Measurements from ENCODE around the gene TSPAN18. TPM values are rescaled to one million over a fixed set of nuclear protein-coding genes. Genes with fewer than 3 reads are reported as not detected.

The TSPAN18 gene
- total RNA-seq, 2 experiments from 2014 or later, result not detected

GRCh38 chr11:44750551-44751465 is 24.0 kb downstream of the TSPAN18 start:
- H2AFZ ChIP-seq (ENCODE audit: low read length), result no peak overlapping the region
- H3K4me3 ChIP-seq (ENCODE audit: low read depth, low read length, poor library complexity, severe bottlenecking), result no peak overlapping the region
- no peaks in the 10 kb centered on the region for H3K9me3 ChIP-seq (ENCODE audit: low read length)
- no peaks in the 10 kb centered on the region for H3K4me1 ChIP-seq (ENCODE audit: insufficient read depth, low read length, poor library complexity, severe bottlenecking)
- no peak for DNase-seq (ENCODE audit: low spot score)
- TF ChIP-seq CTCF (conservative IDR thresholded peaks at IDR 0.05; ENCODE audit: low read length) (no peak), EZH2phosphoT487 (IDR thresholded peaks at IDR 0.05; ENCODE audit: borderline replicate concordance, low read depth, low read length) (no peak)
- H3K4me2 ChIP-seq (ENCODE audit: low read length), result no peak overlapping the region
- H3K79me2 ChIP-seq (ENCODE audit: insufficient read depth, low read depth, low read length), result no peaks in the 10 kb centered on the region
- H3K9me2 ChIP-seq (ENCODE audit: insufficient read depth, low read length), result no peaks in the 10 kb centered on the region
- no TSS peak for BruUV-seq (replicated peaks)
- H3K27ac ChIP-seq (ENCODE audit: low read depth, low read length, poor library complexity, severe bottlenecking), result no peak overlapping the region
- no peaks in the 10 kb centered on the region for H3K36me3 ChIP-seq (ENCODE audit: insufficient read depth, low read length)
- intact Hi-C loops (cut with micrococcal nuclease; ENCODE audit: unreplicated experiment), result no loop called here
- CTCF ChIA-PET (ENCODE audit: unreplicated experiment), result no interaction called here
- no peaks in the 10 kb centered on the region for H4K20me1 ChIP-seq (ENCODE audit: insufficient read depth, low read length)
- POLR2A ChIA-PET, result no interaction called here

DNA sequence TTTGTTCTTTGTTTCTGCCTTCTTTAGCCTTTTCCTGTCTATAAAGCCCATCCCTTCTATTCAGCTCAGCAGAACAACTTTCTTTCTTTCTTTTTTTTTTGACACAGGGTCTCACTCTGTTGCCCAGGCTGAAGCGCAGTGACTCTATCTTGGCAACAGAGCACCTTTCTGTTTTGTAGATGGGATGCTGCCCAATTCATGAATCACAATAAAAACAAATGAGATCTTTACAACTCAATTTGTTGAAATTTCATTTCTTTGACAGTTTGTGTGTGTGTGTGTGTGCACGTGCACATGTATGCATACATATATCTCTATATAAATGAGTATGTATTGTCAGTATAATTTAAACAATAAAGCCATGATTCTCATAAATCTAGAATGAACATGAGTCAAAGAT is 25.5 kb downstream of the TSPAN18 start:
- no peak overlapping the region for H3K27ac ChIP-seq (ENCODE audit: low read depth, low read length, poor library complexity, severe bottlenecking)
- no peaks in the 10 kb centered on the region for H3K36me3 ChIP-seq (ENCODE audit: insufficient read depth, low read length)
- ChIA-PET POLR2A (no interaction called here), CTCF (ENCODE audit: unreplicated experiment) (no interaction called here)
- H3K9me3 ChIP-seq (ENCODE audit: low read length), result no peaks in the 10 kb centered on the region
- intact Hi-C loops (cut with micrococcal nuclease; ENCODE audit: unreplicated experiment), result no loop called here
- no peak for TF ChIP-seq CTCF (conservative IDR thresholded peaks at IDR 0.05; ENCODE audit: low read length)
- TF ChIP-seq EZH2phosphoT487 (IDR thresholded peaks at IDR 0.05; ENCODE audit: borderline replicate concordance, low read depth, low read length), result no peak
- BruUV-seq (replicated peaks), result no TSS peak
- no peaks in the 10 kb centered on the region for H3K9me2 ChIP-seq (ENCODE audit: insufficient read depth, low read length)
- no peak overlapping the region for H3K4me2 ChIP-seq (ENCODE audit: low read length)
- no peaks in the 10 kb centered on the region for H3K4me1 ChIP-seq (ENCODE audit: insufficient read depth, low read length, poor library complexity, severe bottlenecking)
- H3K79me2 ChIP-seq (ENCODE audit: insufficient read depth, low read depth, low read length), result no peaks in the 10 kb centered on the region
- DNase-seq (ENCODE audit: low spot score), result no peak
- H2AFZ ChIP-seq (ENCODE audit: low read length), result no peak overlapping the region
- no peaks in the 10 kb centered on the region for H4K20me1 ChIP-seq (ENCODE audit: insufficient read depth, low read length)
- H3K4me3 ChIP-seq (ENCODE audit: low read depth, low read length, poor library complexity, severe bottlenecking), result no peak overlapping the region

GRCh38 chr11:44752713-44753112 is 26.0 kb downstream of the TSPAN18 start:
- Histone ChIP-seq H3K4me2 (ENCODE audit: low read length) (no peak overlapping the region), H3K27ac (ENCODE audit: low read depth, low read length, poor library complexity, severe bottlenecking) (no peak overlapping the region), H3K4me1 (ENCODE audit: insufficient read depth, low read length, poor library complexity, severe bottlenecking) (no peaks in the 10 kb centered on the region), H3K9me3 (ENCODE audit: low read length) (no peaks in the 10 kb centered on the region), H3K36me3 (ENCODE audit: insufficient read depth, low read length) (no peaks in the 10 kb centered on the region), H3K4me3 (ENCODE audit: low read depth, low read length, poor library complexity, severe bottlenecking) (no peak overlapping the region), H3K79me2 (ENCODE audit: insufficient read depth, low read depth, low read length) (no peaks in the 10 kb centered on the region), H2AFZ (ENCODE audit: low read length) (no peak overlapping the region), H3K9me2 (ENCODE audit: insufficient read depth, low read length) (no peaks in the 10 kb centered on the region), H4K20me1 (ENCODE audit: insufficient read depth, low read length) (no peaks in the 10 kb centered on the region)
- DNase-seq (ENCODE audit: low spot score), result no peak
- ChIA-PET CTCF (ENCODE audit: unreplicated experiment) (no interaction called here), POLR2A (no interaction called here)
- intact Hi-C loops (cut with micrococcal nuclease; ENCODE audit: unreplicated experiment), result no loop called here
- BruUV-seq (replicated peaks), result no TSS peak
- TF ChIP-seq EZH2phosphoT487 (IDR thresholded peaks at IDR 0.05; ENCODE audit: borderline replicate concordance, low read depth, low read length) (no peak), CTCF (conservative IDR thresholded peaks at IDR 0.05; ENCODE audit: low read length) (no peak)
